CD4-positive, CD25-positive, alpha-beta regulatory T cell (primary cell): ENCODE results near the gene PTPRZ1. TPM values are rescaled to one million over a fixed set of nuclear protein-coding genes. Genes with fewer than 3 reads are reported as not detected.

ENCODE experiments used
- ATAC-seq, 2 donors: fragments of 150-1000 bp; cut with Tn5 transposase; one replicate each; pipeline ENCODE4 v1.10.0; 2021; ENCODE audit warnings: low read depth in 2 of 2, moderate number of reproducible peaks in 2 of 2, moderate library complexity in 1 of 2
- DNase-seq, 3 donors: peaks; one replicate each; pipeline versions ENCODE4 v3.0.0 to v3.0.0-alpha.2; 2012 to 2022; ENCODE audit warnings: mixed read lengths in 1 of 3
- H3K27ac ChIP-seq: one replicate; pipeline ENCODE4 v1.7.0; 2013; ENCODE audit warnings: mild to moderate bottlenecking, low read length; ENCODE audit not compliant: insufficient read depth, poor library complexity, severe bottlenecking
- H3K27me3 ChIP-seq: one replicate; pipeline ENCODE4 v1.7.0; 2013; ENCODE audit warnings: low read length; ENCODE audit not compliant: control insufficient read depth, insufficient read depth
- H3K36me3 ChIP-seq: one replicate; pipeline ENCODE4 v1.7.0; 2013; ENCODE audit warnings: mild to moderate bottlenecking, low read length, moderate library complexity; ENCODE audit not compliant: control insufficient read depth, insufficient read depth
- H3K4me1 ChIP-seq: 2 replicates; pipeline ENCODE4 v1.7.0; 2013; ENCODE audit warnings: mild to moderate bottlenecking, low read length; ENCODE audit not compliant: insufficient read depth, control insufficient read depth, poor library complexity, severe bottlenecking
- H3K4me3 ChIP-seq: one replicate; pipeline ENCODE4 v1.7.0; 2013; ENCODE audit warnings: low read depth, mild to moderate bottlenecking, low read length, moderate library complexity
- H3K9me3 ChIP-seq, 2 experiments: 1 replicate in 1 of 2; 2 replicates in 1 of 2; pipeline ENCODE4 v1.7.0; 2013; ENCODE audit warnings: low read length in 2 of 2, mild to moderate bottlenecking in 1 of 2, moderate library complexity in 1 of 2; ENCODE audit not compliant: control insufficient read depth in 2 of 2
- H3K27ac Mint-ChIP-seq, 3 donors: one replicate each; pipeline ENCODE4 v1.8.0; 2020 to 2022; ENCODE audit warnings: mild to moderate bottlenecking in 3 of 3, mixed read lengths in 3 of 3, moderate library complexity in 2 of 3
- H3K27me3 Mint-ChIP-seq: one replicate; pipeline ENCODE4 v1.8.0; 2022; ENCODE audit warnings: mild to moderate bottlenecking, mixed read lengths
- H3K36me3 Mint-ChIP-seq: one replicate; pipeline ENCODE4 v1.8.0; 2020; ENCODE audit warnings: mixed read lengths
- H3K4me1 Mint-ChIP-seq, 4 donors: one replicate each; pipeline ENCODE4 v1.8.0; 2020 to 2022; ENCODE audit warnings: mixed read lengths in 4 of 4, mild to moderate bottlenecking in 1 of 4
- H3K4me3 Mint-ChIP-seq, 4 donors: one replicate each; pipeline ENCODE4 v1.8.0; 2020 to 2022; ENCODE audit warnings: mild to moderate bottlenecking in 4 of 4, mixed read lengths in 4 of 4, moderate library complexity in 3 of 4
- H3K9me3 Mint-ChIP-seq, 7 donors: one replicate each; pipeline ENCODE4 v1.8.0; 2020 to 2022; ENCODE audit warnings: mixed read lengths in 7 of 7, mild to moderate bottlenecking in 3 of 7, moderate library complexity in 2 of 7
- polyA plus RNA-seq, 4 donors: library from polyadenylated mRNA; unstranded; fragments of 300-500 nt; fragmentation: Illumina TruSeq; gene quantifications; one replicate each; pipeline ENCODE4 v1.2.3, GENCODE V29; 2021
- total RNA-seq: library from RNA; stranded (reverse); gene quantifications from one replicate; pipeline ENCODE4 v1.2.3, GENCODE V29; 2022

The PTPRZ1 gene
- total and polyA plus RNA-seq, 5 donors from 2014 or later: not detected

- Mint-ChIP-seq H3K9me3 (peaks cover 0 to 6% (median 0%) of the 10 kb centered on the region in 7 donors), H3K27me3 (no peaks in the 10 kb centered on the region), H3K36me3 (no peaks in the 10 kb centered on the region), H3K4me3 (no peak overlapping the region), H3K4me1 (no peaks in the 10 kb centered on the region), H3K27ac (no peak overlapping the region)
- H3K27ac ChIP-seq: no peak overlapping the region
- H3K9me3 ChIP-seq: no peaks in the 10 kb centered on the region
- no peak overlapping the region for H3K4me3 ChIP-seq
- no peaks in the 10 kb centered on the region for H3K4me1 ChIP-seq
- no peaks in the 10 kb centered on the region for H3K36me3 ChIP-seq
- no peaks in the 10 kb centered on the region for H3K27me3 ChIP-seq
- ATAC-seq (no peak), DNase-seq (no peak)
Measured at GRCh38 chr7:121891731-121892130, 18.8 kb downstream of the PTPRZ1 start.

GRCh38 chr7:121901026-121901425 lies 28.1 kb downstream of the PTPRZ1 start:
- H3K4me1 ChIP-seq: no peaks in the 10 kb centered on the region
- H3K27ac Mint-ChIP-seq: no peak overlapping the region
- no peaks in the 10 kb centered on the region for H3K27me3 Mint-ChIP-seq
- no peaks in the 10 kb centered on the region for H3K36me3 Mint-ChIP-seq
- no peak for ATAC-seq
- no peaks in the 10 kb centered on the region for H3K9me3 ChIP-seq
- DNase-seq: no peak
- H3K27ac ChIP-seq: no peak overlapping the region
- H3K4me3 ChIP-seq: no peak overlapping the region
- no peaks in the 10 kb centered on the region for H3K36me3 ChIP-seq
- H3K9me3 Mint-ChIP-seq: peaks cover 0 to 8% (median 5%) of the 10 kb centered on the region in 7 donors
- no peaks in the 10 kb centered on the region for H3K27me3 ChIP-seq
- H3K4me1 Mint-ChIP-seq: no peaks in the 10 kb centered on the region
- no peak overlapping the region for H3K4me3 Mint-ChIP-seq

GRCh38 chr7:121904120-121904519 lies 31.2 kb downstream of the PTPRZ1 start:
- H3K36me3 Mint-ChIP-seq: no peaks in the 10 kb centered on the region
- no peaks in the 10 kb centered on the region for H3K4me1 Mint-ChIP-seq
- no peaks in the 10 kb centered on the region for H3K27me3 ChIP-seq

GRCh38 chr7:121908042-121908441 lies 35.1 kb downstream of the PTPRZ1 start:
- no peak overlapping the region for H3K4me3 Mint-ChIP-seq
- no peak overlapping the region for H3K4me3 ChIP-seq
- no peaks in the 10 kb centered on the region for H3K27me3 ChIP-seq
- no peaks in the 10 kb centered on the region for H3K36me3 Mint-ChIP-seq
- no peaks in the 10 kb centered on the region for H3K27me3 Mint-ChIP-seq
- H3K27ac Mint-ChIP-seq: no peak overlapping the region
- H3K27ac ChIP-seq: no peak overlapping the region
- peaks cover 0 to 4% (median 2%) of the 10 kb centered on the region in 7 donors for H3K9me3 Mint-ChIP-seq
- no peaks in the 10 kb centered on the region for H3K4me1 Mint-ChIP-seq
- DNase-seq (no peak), ATAC-seq (no peak)
- no peaks in the 10 kb centered on the region for H3K9me3 ChIP-seq
- H3K4me1 ChIP-seq: no peaks in the 10 kb centered on the region
- H3K36me3 ChIP-seq: no peaks in the 10 kb centered on the region

More at GRCh38 chr7:121904120-121904519, 31.2 kb downstream of the PTPRZ1 start:
- no peaks in the 10 kb centered on the region for H3K36me3 ChIP-seq
- no peak overlapping the region for H3K4me3 Mint-ChIP-seq
- no peak overlapping the region for H3K27ac Mint-ChIP-seq
- no peak overlapping the region for H3K27ac ChIP-seq
- ATAC-seq (no peak), DNase-seq (no peak)
- H3K27me3 Mint-ChIP-seq: no peaks in the 10 kb centered on the region
- no peaks in the 10 kb centered on the region for H3K9me3 ChIP-seq
- no peak overlapping the region for H3K4me3 ChIP-seq
- H3K4me1 ChIP-seq: no peaks in the 10 kb centered on the region
- H3K9me3 Mint-ChIP-seq: peaks cover 0 to 7% (median 2%) of the 10 kb centered on the region in 7 donors

DNA sequence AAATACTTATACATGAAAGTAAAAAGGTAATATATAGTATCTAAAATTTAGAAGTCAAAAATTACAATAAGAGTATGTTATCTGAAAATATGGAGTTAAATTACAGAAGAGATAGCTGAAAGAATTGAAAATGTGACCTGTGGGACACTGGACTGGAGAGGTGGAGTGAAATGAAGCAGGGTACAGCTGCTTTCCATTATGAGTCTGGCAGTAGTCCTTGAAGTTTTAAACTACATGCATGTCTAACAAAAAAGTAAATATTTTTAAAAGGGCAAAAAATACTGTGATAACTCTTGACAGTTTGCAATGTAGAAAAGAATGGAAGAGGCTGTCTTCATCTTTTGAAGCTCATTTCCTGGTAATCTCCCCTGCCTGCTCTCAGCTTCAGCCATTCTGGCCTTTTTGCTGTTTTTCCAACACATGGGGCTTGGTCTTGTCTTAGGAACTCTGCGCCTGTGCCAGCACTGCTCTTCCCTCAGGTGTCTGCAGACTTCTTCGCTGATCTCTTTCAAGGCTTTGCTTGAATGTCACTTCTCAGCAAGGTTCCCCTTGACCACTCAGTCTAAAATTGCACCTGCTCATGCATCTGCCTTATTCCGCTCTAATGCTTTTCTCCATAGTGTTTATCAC lies 36.9 kb downstream of the PTPRZ1 start:
- H3K36me3 ChIP-seq: no peaks in the 10 kb centered on the region
- ATAC-seq: no peak
- no peaks in the 10 kb centered on the region for H3K27me3 ChIP-seq
- H3K9me3 ChIP-seq: no peaks in the 10 kb centered on the region
- no peak overlapping the region for H3K4me3 ChIP-seq
- DNase-seq: no peak
- peaks cover 0 to 3% (median 2%) of the 10 kb centered on the region in 7 donors for H3K9me3 Mint-ChIP-seq
- no peaks in the 10 kb centered on the region for H3K36me3 Mint-ChIP-seq
- H3K27ac ChIP-seq: no peak overlapping the region
- no peaks in the 10 kb centered on the region for H3K4me1 Mint-ChIP-seq
- H3K27me3 Mint-ChIP-seq: no peaks in the 10 kb centered on the region
- no peaks in the 10 kb centered on the region for H3K4me1 ChIP-seq
- no peak overlapping the region for H3K27ac Mint-ChIP-seq
- H3K4me3 Mint-ChIP-seq: no peak overlapping the region

GRCh38 chr7:121913947-121914675 lies 41.1 kb downstream of the PTPRZ1 start:
- Histone ChIP-seq H3K4me3 (no peak overlapping the region), H3K27me3 (no peaks in the 10 kb centered on the region), H3K9me3 (no peaks in the 10 kb centered on the region), H3K4me1 (no peaks in the 10 kb centered on the region), H3K36me3 (no peaks in the 10 kb centered on the region), H3K27ac (no peak overlapping the region)
- Mint-ChIP-seq H3K27ac (no peak overlapping the region), H3K4me1 (no peaks in the 10 kb centered on the region), H3K27me3 (no peaks in the 10 kb centered on the region), H3K4me3 (no peak overlapping the region), H3K9me3 (peaks cover 0 to 4% (median 0%) of the 10 kb centered on the region in 7 donors), H3K36me3 (no peaks in the 10 kb centered on the region)
- DNase-seq: no peak
- no peak for ATAC-seq

DNA sequence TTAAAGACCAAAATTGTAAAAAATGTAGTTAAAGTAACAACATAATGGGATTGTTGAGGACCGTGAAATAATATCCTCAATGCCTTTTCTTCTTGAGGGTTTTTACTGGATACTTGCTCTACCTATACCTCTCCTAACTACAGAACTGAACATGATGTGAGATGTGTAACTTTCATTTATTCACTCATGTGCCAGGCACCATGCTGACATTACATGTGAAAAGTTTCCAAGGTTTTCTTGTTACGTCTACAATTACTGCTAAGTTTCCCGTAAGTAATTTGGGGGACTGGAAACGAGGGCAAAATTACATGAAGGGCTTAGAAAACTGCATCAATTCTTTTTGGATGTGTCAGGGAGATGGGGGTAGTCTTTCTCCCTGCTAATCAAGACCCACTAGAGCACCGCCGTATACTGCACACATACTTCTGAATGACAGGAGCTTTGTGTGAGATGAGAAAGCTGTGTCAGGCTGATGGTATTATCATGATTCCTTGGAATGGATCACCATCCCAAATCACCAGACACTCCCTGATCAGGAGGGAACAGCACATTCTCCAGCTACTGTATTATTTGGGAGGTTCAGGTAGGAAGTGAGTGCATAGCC lies 41.8 kb downstream of the PTPRZ1 start:
- Mint-ChIP-seq H3K27ac (no peak overlapping the region), H3K4me1 (no peaks in the 10 kb centered on the region), H3K36me3 (no peaks in the 10 kb centered on the region), H3K27me3 (no peaks in the 10 kb centered on the region), H3K4me3 (no peak overlapping the region), H3K9me3 (peaks cover 0 to 4% (median 0%) of the 10 kb centered on the region in 7 donors)
- ATAC-seq (no peak), DNase-seq (no peak)
- no peak overlapping the region for H3K4me3 ChIP-seq
- H3K36me3 ChIP-seq: no peaks in the 10 kb centered on the region
- H3K4me1 ChIP-seq: no peaks in the 10 kb centered on the region
- H3K27ac ChIP-seq: no peak overlapping the region
- H3K27me3 ChIP-seq: no peaks in the 10 kb centered on the region
- H3K9me3 ChIP-seq: no peaks in the 10 kb centered on the region
